Subcutaneous adipose tissue (tissue), 4 donors: ENCODE data around the gene IL1RL1. TPM values are rescaled to one million over a fixed set of nuclear protein-coding genes. Genes with fewer than 3 reads are reported as not detected.

Source experiments
- CTCF ChIP-seq: fragments of 450-650 bp; IDR thresholded peaks from one replicate; pipeline ENCODE4 v1.5.1; 2016; ENCODE audit warnings: low read depth, mild to moderate bottlenecking, control low read depth, antibody characterized with exemption, moderate library complexity
- total RNA-seq, 4 donors: library from RNA; depleted of rRNA; stranded (reverse); fragments of >200 nt; gene quantifications; one replicate each; pipeline ENCODE4 v1.1.0, GENCODE V29; 2016

The IL1RL1 gene
- total RNA-seq, 4 donors from 2014 or later: 15.8 to 25.1 (median 17.2) TPM

- no peak for TF ChIP-seq CTCF
Measured at GRCh38 chr2:102294802-102295489, 16.4 kb upstream of the IL1RL1 start.

GRCh38 chr2:102295566-102295965 lies 15.8 kb upstream of the IL1RL1 start:
- no peak for TF ChIP-seq CTCF

GRCh38 chr2:102296449-102296848 lies 14.9 kb upstream of the IL1RL1 start:
- no peak for TF ChIP-seq CTCF

- TF ChIP-seq CTCF: no peak
Measured at GRCh38 chr2:102297891-102298290, 13.5 kb upstream of the IL1RL1 start.

GRCh38 chr2:102301867-102302362 lies 9.4 kb upstream of the IL1RL1 start:
- no peak for TF ChIP-seq CTCF

GRCh38 chr2:102302458-102302857 lies 8.9 kb upstream of the IL1RL1 start:
- no peak for TF ChIP-seq CTCF

- no peak for TF ChIP-seq CTCF
Measured at GRCh38 chr2:102303589-102303988, 7.8 kb upstream of the IL1RL1 start.
